CD4-positive, alpha-beta T cell treated with Interleukin-4 for 4 hours (primary cell): Measurements from ENCODE around the gene SLC22A5.
"Not testable (repeated sequence)": the region's sequence is repeated elsewhere in the genome, so short reads cannot be mapped to it uniquely, and the experiment has no call there.

Experiments used
- DNase-seq: peaks from one replicate; pipeline ENCODE4 v3.0.0-alpha.2; 2020

SLC22A5 gene

GRCh38 chr5:132389051-132389331, 19.5 kb downstream of the SLC22A5 start:
- DNase-seq = no peak

- DNase-seq = peak; percentile 69
Observed at GRCh38 chr5:132389585-132390286, 20.2 kb downstream of the SLC22A5 start.

GRCh38 chr5:132391247-132391646, 21.7 kb downstream of the SLC22A5 start:
- DNase-seq = no peak

GRCh38 chr5:132391870-132392269, 22.4 kb downstream of the SLC22A5 start:
- DNase-seq = no peak

GRCh38 chr5:132392411-132392810, 22.9 kb downstream of the SLC22A5 start:
- DNase-seq = no peak

DNA sequence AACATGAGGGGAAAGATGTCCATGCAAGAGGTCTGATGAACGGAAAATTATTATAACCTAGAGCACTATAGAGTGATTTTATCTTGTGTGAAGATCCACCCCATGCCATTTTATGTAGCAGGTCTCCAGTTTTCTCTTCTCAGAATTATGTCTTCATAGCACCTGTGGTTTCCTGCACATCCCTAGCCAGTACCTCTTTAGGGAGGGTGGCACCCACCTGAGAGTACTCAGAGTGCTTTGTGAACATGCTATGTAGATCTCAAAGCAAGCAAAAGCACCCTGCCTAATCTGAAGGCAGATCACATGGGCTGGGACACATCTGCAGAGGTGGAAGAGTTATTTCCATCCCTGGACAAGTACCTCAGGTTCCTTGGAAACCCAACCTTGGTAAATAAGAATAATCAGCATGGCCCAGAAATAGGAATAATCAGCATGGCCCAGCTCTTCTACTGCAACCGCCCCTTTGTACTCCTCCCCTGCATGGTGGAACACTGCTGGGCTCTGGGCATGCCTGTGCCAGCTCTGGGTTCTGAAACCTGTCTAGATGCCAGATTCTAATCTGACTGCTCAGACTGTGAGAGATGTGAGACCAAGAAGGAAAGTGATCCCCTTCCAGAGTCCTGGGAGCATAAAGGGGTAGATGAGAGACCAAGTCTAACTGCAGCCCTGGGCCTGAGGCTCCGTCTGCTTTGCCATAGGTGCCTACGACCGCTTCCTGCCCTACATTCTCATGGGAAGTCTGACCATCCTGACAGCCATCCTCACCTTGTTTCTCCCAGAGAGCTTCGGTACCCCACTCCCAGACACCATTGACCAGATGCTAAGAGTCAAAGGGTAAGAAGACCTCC, 23.7 kb downstream of the SLC22A5 start:
- no peak for DNase-seq

- DNase-seq = no peak
Observed at GRCh38 chr5:132394667-132395259, 25.3 kb downstream of the SLC22A5 start.

- no peak for DNase-seq
Observed at GRCh38 chr5:132396589-132397031, 27.1 kb downstream of the SLC22A5 start.

DNA sequence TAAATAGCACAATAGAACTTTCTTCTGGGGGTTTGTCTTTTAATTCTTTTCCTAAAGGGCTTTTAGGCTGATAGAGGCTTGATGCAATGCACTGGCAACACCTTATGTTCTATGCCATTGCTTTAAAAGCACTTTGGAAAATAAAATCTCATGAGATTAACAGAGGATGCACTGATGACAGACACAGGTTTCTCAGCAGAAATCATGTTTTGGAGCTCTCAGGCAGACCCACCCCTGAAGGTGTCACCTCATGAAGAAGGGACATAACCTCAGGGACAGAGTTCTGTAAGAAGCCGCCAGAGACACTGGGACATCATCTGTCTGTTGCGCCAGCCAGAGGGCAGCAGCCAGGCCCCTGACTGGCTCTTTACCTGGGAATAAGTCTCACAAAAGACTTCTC, 27.7 kb downstream of the SLC22A5 start:
- DNase-seq = no peak

DNA sequence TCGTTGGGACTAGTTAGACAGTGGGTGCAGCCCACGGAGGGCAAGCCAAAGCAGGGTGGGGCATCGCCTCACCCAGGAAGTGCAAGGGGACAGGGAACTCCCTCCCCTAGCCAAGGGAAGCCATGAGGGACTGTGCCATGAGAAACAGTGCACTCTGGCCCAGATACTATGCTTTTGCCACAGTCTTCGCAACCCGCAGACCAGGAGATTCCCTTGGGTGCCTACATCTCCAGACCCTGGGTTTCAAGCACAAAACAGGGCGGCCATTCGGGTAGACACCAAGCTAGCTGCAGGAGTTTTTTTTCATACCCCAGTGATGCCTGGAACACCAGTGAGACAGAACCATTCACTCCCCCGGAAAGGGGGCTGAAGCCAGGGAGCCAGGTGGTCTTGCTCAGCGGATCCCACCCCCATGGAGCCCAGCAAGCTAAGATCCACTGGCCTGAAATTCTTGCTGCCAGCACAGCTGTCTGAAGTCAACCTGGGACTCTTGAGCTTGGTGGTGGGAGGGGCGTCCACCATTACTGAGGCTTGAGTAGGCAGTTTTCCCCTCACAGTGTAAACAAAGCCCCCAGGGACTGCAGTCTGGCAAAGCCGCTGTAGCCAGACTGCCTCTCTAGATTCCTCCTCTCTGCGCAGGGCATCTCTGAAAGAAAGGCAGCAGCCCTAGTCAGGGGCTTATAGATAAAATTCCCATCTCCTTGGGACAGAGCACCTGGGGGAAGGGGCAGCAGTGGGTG, 28.6 kb downstream of the SLC22A5 start:
- not testable (repeated sequence) for DNase-seq

DNA sequence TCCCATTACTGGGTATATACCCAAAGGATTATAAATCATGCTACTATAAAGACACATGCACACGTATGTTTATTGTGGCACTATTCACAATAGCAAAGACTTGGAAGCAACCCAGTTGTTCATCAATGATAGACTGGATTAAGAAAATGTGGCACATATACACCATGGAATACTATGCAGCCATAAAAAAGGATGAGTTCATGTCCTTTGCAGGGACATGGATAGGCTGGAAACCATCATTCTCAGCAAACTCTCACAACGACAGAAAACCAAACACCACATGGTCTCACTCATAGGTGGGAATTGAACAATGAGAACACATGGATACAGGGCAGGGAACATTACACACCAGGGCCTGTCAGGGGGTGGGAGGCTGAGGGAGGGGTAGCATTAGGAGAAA, 34.5 kb downstream of the SLC22A5 start:
- not testable (repeated sequence) for DNase-seq

GRCh38 chr5:132405646-132406045, 36.1 kb downstream of the SLC22A5 start:
- DNase-seq = no peak

- DNase-seq = no peak
Observed at GRCh38 chr5:132406144-132406783, 36.8 kb downstream of the SLC22A5 start.

GRCh38 chr5:132407970-132408369, 38.5 kb downstream of the SLC22A5 start:
- no peak for DNase-seq

DNA sequence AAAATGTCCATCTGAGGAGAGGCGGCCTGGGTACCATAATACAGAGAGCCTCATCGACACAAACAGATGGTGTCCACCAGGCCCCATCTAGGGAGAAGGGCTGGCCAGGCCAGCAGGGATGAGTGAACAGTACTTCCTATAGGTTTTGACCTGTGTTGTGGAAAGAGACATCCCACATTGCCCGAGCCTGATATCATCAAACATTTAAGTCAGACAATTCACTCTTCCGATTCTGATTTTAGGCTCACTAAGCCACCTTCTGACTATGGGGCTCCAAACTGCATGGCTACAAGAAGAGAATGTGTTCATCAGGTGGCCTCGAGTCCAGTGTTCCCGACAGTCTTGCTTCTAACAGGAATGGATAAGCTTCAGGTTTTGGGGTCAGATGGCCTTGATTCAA, 38.9 kb downstream of the SLC22A5 start:
- no peak for DNase-seq

- no peak for DNase-seq
Observed at GRCh38 chr5:132408965-132409364, 39.5 kb downstream of the SLC22A5 start.

GRCh38 chr5:132410451-132411303, 41.2 kb downstream of the SLC22A5 start:
- peak; percentile 84 for DNase-seq

GRCh38 chr5:132411304-132412013, 41.9 kb downstream of the SLC22A5 start:
- DNase-seq = peak; percentile 67

DNA sequence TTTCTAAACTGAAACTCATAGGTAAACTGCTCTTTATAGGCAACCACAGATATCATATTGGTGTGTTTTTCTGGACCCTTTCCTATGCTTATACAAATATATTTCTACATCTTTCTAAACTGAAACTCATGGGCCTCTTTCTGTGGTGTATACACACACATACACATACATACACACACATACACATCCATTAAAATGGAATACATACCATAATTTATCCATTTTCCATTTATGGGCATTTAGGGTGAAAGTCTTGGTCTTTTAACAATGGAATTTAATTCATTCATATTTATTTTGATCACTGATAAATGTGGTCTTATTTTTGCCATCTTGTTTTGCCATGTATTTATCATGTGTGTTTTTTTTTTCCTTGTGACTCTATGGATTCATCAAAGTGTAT, 44.1 kb downstream of the SLC22A5 start:
- no peak for DNase-seq

- DNase-seq = no peak
Observed at GRCh38 chr5:132414634-132415378, 45.3 kb downstream of the SLC22A5 start.
